SIG-M5 (cell line): ENCODE data around the gene SMIM36.
"Not testable (repeated sequence)": the region's sequence is repeated elsewhere in the genome, so short reads cannot be mapped to it uniquely, and the experiment has no call there.

Source experiments
- DNase-seq: peaks from one replicate; lab custom pipeline; 2025; lab: John Stamatoyannopoulos, UW

Gene SMIM36

DNA sequence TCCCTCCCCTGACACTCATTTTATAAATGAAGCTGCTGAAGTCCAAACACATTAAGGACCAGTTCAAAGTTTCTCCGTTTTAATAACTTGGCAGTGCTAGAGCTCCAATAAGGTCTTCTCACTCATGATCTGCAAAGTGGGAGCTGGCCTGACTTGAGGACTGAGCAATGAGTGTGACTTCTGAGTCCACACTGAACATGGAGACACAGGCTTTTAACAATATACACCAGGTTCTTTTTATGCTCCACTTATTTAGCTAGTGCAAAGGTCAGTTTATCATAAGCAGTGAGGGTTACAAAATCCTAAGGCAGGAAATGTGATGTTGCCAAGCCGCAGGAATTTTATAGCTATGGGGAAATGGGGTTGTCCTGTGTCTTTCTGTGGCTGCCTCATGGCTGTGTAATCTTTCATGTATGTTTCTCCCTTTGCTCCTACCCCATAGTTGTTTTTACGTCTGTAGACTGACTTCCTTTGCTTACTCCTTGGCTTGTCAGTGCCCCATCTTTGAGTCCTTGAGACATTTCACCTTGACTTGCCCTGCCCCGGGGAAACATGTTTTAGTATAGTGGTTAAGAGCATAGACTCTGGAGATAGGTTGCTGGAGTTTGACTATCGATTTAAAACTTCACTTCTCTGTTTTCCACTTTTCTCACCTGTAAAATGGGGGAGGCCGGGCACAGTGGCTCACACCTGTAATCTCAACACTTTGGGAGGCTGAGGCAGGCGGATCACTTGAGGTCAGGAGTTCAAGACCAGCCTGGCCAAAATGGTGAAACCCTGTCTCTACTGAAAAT is 77.4 kb downstream of the SMIM36 start:
- DNase-seq: no peak

DNA sequence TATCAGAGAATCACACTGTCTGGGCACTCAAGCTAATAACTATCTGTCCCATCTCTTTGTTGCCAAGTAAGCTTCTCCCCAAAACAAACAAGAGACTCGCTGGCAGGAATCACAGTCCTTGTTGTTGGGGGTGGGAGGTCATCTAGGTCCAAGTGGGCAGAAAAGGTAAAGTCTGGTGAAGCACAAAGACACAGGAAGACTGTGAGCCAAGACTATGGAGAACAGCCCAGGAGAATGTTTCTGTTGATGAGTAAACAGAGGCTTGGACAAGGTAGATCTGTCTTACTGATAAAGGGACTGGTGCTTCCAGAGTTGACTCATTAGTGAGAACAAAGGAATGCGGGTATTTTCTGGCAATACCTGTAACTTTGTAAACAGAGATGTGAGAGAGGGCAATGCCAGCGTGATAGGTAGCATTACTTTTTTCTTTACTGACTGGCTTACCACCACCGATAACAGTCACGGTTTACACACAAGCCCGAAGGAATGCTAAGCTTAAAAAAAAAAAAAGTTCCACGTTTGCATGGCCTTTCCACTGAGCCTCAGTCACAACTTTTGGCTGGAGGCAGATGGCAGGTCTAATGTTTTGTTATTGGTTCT is 78.1 kb downstream of the SMIM36 start:
- no peak for DNase-seq

GRCh38 chr17:55432358-55433028 is 78.8 kb downstream of the SMIM36 start:
- no peak for DNase-seq

- not testable (repeated sequence) for DNase-seq
Measured at GRCh38 chr17:55431914-55432313, 79.3 kb downstream of the SMIM36 start.

DNA sequence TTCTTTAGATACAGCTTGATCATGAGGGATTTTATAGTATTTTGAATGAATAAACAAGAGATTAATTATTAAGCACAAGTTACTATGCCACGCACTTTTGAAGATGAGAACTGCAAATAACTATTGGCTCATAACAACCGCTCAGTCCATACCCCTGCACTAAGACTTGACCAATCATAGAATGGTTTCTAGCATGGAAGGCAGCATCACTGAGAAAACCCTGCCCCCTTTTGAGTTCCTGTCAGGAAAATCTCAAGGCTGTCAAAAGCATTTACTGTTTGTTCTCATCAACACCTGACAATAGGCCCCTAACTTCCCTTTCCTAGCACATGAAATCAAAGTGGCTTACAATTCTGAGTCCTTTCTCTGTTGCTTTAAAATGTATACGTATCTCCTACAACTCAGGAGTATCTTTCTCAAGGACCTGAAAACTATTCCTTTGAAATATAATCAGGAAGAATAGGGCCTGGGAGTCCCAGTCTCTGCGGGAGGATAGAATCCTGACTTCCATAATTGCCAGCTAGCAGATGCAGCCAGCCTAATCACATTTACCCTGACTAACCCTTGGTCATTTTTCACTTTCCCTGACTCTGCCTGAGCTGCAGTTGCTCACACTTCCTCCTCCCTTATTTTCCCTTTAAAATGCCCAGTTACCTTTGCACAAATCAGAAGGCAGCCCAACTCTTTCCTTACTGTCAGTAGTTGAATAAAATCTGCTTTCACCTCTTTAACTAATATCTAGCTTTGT is 80.5 kb downstream of the SMIM36 start:
- no peak for DNase-seq

DNA sequence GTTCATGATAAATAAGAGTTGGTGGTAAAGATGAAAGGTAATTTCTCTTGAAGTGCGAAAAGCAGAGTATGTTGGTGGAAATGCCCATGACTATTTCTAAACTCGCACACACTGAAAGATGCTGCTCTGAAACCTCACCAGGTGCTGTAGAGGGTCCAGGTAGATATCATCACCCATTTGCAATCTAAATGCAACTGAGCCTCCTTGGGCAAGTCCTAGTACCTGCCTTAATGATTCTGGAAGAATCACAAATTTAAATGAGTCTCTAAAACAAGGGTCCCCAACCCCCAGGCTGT is 83.7 kb downstream of the SMIM36 start:
- no peak for DNase-seq

DNA sequence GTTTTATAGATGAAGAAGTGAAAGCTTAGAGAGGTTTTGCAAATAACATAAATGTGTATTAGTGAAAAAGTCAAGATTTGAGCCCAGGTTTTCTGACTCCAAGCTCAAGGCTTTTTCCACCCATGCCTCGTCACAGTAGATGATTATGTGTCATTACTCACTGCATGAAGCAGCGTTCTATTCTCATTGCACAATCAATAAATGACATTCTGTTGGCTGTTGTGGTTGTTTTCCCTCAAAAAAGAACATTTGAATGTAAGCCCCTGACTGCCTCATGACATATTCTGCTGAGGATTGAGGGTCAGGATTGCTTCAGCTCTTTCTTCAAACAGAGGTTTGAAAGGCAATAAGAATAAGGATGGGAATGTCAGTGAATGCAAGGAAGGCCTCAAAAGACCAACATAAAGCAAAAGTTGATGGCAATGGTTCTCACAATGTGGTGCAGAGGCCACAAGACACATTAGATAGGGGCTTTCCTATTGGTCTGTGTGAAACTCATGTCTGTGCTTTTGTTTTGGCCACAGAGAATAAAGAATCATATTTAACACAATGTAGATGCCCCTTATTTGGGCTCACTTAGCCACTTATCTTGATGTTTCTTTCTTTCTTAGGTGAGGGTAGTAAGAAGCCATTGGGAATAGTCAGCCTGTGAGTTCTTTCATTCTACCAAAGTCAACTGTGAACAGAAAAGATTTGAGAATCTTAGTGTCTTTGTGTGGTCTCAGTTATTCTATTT is 84.2 kb downstream of the SMIM36 start:
- DNase-seq: no peak

GRCh38 chr17:55424893-55425540 is 86.2 kb downstream of the SMIM36 start:
- DNase-seq: no peak

- no peak for DNase-seq
Measured at GRCh38 chr17:55423535-55423934, 87.7 kb downstream of the SMIM36 start.

- not testable (repeated sequence) for DNase-seq
Measured at GRCh38 chr17:55422828-55423164, 88.5 kb downstream of the SMIM36 start.

DNA sequence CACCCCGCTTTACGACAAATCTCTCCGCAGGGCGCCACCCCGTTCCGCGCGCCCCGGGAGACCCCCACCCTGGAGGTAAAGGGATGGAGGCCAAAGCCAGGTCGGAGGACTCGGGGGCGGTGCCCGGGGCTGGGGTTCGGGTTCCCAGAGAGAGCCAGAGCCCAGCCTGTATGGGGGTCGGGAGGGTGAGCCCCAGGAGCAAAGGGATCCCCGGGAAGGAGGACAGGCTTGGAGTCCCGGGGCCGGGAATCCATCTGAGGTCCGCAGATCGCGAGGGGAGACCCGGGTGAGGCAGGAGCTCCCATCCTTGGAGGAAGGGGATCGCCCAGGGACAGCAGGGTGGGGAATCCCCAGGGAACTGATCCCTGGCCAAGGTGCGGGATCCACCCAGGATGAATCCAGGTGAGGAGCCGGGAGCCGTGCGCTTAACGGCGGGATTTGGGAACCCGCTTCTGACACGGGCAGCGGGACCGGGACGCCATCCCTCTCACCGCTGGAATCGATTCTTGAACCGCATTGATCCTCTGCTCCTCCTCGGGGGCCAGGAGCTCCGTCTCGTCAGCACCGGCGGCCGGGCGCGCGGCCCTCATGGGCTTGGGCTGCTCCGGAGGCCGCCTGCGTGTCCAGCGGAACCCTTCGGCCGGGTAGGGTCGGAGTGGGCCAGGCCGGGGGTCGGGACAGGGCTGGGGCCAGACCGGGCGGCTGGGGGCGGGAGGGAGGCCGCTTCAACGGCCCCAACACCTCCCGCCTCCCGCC is 89.9 kb downstream of the SMIM36 start, which contains the start of gene MMD:
Gene MMD (minus strand): TSS at position 657 of the 756 bp plus-strand sequence. CDS start 140 bp downstream, at position 517.
- no peak for DNase-seq

GRCh38 chr17:55420776-55421178 is 90.5 kb downstream of the SMIM36 start:
- no peak for DNase-seq

DNA sequence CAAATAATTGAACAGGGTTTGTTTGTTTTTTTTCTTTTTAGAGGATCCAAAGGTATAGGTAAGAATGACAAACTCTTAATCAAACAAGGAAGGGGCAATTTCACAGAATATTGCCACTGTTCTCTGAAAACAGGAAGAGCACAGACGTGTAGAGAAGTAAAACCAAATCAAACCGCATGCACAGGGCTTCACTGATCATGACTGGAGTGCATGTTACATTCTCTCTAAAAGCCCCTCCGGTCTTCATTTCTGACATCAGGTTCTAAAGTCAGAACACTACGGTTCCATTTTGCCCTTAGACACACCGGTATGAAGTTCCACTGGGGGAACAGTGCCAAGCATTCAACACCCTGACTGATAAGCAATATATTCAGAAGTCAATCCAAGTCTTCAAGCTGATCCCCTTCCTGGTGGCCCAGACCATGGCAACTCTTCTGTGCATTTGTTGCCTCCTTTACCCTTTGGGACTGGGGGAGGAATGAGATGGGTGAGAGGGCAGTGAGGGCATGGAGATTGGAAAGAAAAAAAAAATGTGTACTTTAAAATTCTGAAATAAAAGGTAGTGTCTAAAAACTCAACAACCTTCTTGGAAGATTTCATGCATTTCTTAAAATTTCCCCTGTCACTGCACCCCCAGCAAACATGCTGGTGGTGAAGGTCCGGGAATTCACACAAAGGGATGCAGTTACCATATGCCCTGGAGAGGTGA is 91.0 kb downstream of the SMIM36 start:
- DNase-seq: peak; percentile 24

GRCh38 chr17:55418369-55419268 is 92.6 kb downstream of the SMIM36 start:
- DNase-seq: no peak

DNA sequence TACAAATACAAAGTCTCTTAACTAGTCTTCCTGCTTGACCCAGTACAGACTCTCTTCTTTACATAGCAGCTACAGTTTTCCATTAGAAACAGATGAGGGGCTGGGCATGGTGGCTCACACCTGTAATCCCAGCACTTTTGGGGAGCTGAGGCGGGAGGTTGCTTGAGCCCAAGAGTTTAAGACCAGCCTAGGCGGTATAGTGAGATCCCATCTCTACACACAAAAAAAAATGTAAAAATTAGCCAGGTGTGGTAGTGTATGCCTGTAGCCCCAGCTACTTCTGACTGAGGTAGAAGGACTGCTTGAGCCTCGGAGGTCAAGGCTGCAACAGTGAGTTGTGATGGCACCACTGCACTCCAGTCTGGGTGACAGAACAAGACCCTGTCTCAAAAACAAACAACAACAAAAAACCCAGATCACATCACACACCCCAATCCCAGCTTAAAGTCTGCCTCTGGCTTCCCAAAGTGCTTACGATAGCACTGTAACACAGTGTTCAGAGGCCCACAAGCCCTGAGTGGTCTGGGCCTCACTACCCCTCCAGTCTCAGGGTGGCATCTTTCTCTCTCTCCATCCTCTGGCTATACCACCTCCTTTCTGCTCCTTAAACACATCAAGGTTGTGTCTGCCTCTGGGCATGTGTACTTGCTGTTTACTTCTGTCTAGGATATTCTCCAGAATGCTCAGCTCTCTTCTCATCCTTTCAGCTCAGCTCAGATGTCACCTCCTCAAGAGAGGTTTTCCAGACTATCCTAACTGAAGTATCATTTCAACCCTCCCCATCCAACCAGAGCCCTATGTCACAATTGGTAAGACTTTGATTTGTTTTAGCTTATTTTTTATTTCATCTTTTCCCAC is 93.6 kb downstream of the SMIM36 start:
- no peak for DNase-seq

GRCh38 chr17:55416470-55417052 is 94.7 kb downstream of the SMIM36 start:
- DNase-seq: no peak

- no peak for DNase-seq
Measured at GRCh38 chr17:55416000-55416399, 95.3 kb downstream of the SMIM36 start.

- DNase-seq: no peak
Measured at GRCh38 chr17:55414983-55415382, 96.3 kb downstream of the SMIM36 start.
